Liver (tissue), 9 donors: ENCODE results near the gene TRAFD1. TPM values are rescaled to one million over a fixed set of nuclear protein-coding genes. Genes with fewer than 3 reads are reported as not detected.

Source experiments
- DNase-seq: peaks from one replicate; pipeline ENCODE4 v3.0.0-alpha.2; 2017; ENCODE audit warnings: low spot score
- H3K27ac ChIP-seq, 2 donors: one replicate each; pipeline ENCODE4 v1.7.0; 2013; ENCODE audit warnings: inconsistent platforms in 2 of 2, low read length in 2 of 2, control low read depth in 1 of 2, low read depth in 1 of 2, mild to moderate bottlenecking in 1 of 2
- H3K27me3 ChIP-seq, 4 donors: one replicate each; pipeline versions ENCODE4 v1.6.1 to v1.7.0; 2013; ENCODE audit warnings: low read length in 3 of 4, inconsistent platforms in 1 of 4, mild to moderate bottlenecking in 1 of 4, moderate library complexity in 1 of 4; ENCODE audit not compliant: control insufficient read depth in 4 of 4, insufficient read depth in 4 of 4
- H3K36me3 ChIP-seq, 4 donors: one replicate each; pipeline versions ENCODE4 v1.6.1 to v1.7.0; 2013; ENCODE audit warnings: low read length in 3 of 4, mild to moderate bottlenecking in 3 of 4, low read depth in 1 of 4, moderate library complexity in 1 of 4; ENCODE audit not compliant: control insufficient read depth in 4 of 4, insufficient read depth in 3 of 4
- H3K4me1 ChIP-seq, 4 donors: one replicate each; pipeline versions ENCODE4 v1.6.1 to v1.7.0; 2013; ENCODE audit warnings: low read length in 3 of 4, mild to moderate bottlenecking in 3 of 4, moderate library complexity in 1 of 4; ENCODE audit not compliant: control insufficient read depth in 4 of 4, insufficient read depth in 4 of 4
- H3K4me3 ChIP-seq, 3 donors: one replicate each; pipeline versions ENCODE4 v1.6.1 to v1.7.0; 2013; ENCODE audit warnings: low read length in 3 of 3, control low read depth in 1 of 3, low read depth in 1 of 3, mild to moderate bottlenecking in 1 of 3
- H3K9ac ChIP-seq, 2 donors: one replicate each; pipeline ENCODE4 v1.7.0; 2013; ENCODE audit warnings: low read length in 2 of 2, mild to moderate bottlenecking in 2 of 2, moderate library complexity in 2 of 2, control low read depth in 1 of 2, low read depth in 1 of 2
- H3K9me3 ChIP-seq, 4 donors: one replicate each; pipeline versions ENCODE4 v1.6.1 to v1.7.0; 2013; ENCODE audit warnings: low read length in 3 of 4; ENCODE audit not compliant: control insufficient read depth in 4 of 4
- ATF3 ChIP-seq: IDR thresholded peaks from 2 replicates; pipeline ENCODE4 v1.6.1; 2016; ENCODE audit warnings: antibody characterized with exemption
- CTCF ChIP-seq: fragments of 150-350 bp; IDR thresholded peaks from 2 replicates; pipeline ENCODE4 v1.5.1; 2017; ENCODE audit warnings: improper control_type of control experiment, low read depth, low read length; ENCODE audit not compliant: missing input control
- EGR1 ChIP-seq, 2 donors: IDR thresholded peaks; 2 replicates each; pipeline ENCODE4 v1.6.1; 2016 to 2018; ENCODE audit warnings: antibody characterized with exemption in 2 of 2, low read depth in 2 of 2
- FOXA1 ChIP-seq: IDR thresholded peaks from 2 replicates; pipeline ENCODE4 v1.6.1; 2016; ENCODE audit warnings: antibody characterized with exemption
- FOXA2 ChIP-seq: IDR thresholded peaks from 2 replicates; pipeline ENCODE4 v1.6.1; 2016; ENCODE audit warnings: antibody characterized with exemption
- GABPA ChIP-seq, 2 donors: IDR thresholded peaks in 1 of 2; conservative IDR thresholded peaks in 1 of 2; 2 replicates each; pipeline ENCODE4 v1.6.1; 2016; ENCODE audit warnings: antibody characterized with exemption in 2 of 2, mild to moderate bottlenecking in 1 of 2, moderate library complexity in 1 of 2
- HNF4A ChIP-seq, 2 donors: conservative IDR thresholded peaks; 2 replicates each; pipeline ENCODE4 v1.6.1; 2016; ENCODE audit warnings: antibody characterized with exemption in 2 of 2, mild to moderate bottlenecking in 2 of 2
- HNF4G ChIP-seq: IDR thresholded peaks from 2 replicates; pipeline ENCODE4 v1.6.1; 2016; ENCODE audit warnings: antibody characterized with exemption
- JUND ChIP-seq, 2 donors: IDR thresholded peaks; 2 replicates each; pipeline ENCODE4 v1.6.1; 2016; ENCODE audit warnings: antibody characterized with exemption in 2 of 2
- MAX ChIP-seq: IDR thresholded peaks from 2 replicates; pipeline ENCODE4 v1.6.1; 2016; ENCODE audit warnings: antibody characterized with exemption
- NR2F2 ChIP-seq: IDR thresholded peaks from 2 replicates; pipeline ENCODE4 v1.6.1; 2016; ENCODE audit warnings: antibody characterized with exemption
- RAD21 ChIP-seq, 2 donors: IDR thresholded peaks; 2 replicates each; pipeline ENCODE4 v1.6.1; 2016; ENCODE audit warnings: antibody characterized with exemption in 2 of 2, mild to moderate bottlenecking in 2 of 2
- REST ChIP-seq: IDR thresholded peaks from 2 replicates; pipeline ENCODE4 v1.6.1; 2016; ENCODE audit warnings: antibody characterized with exemption, mild to moderate bottlenecking
- RXRA ChIP-seq, 2 donors: IDR thresholded peaks; 2 replicates each; pipeline ENCODE4 v1.6.1; 2017 to 2018; ENCODE audit warnings: antibody characterized with exemption in 2 of 2, mild to moderate bottlenecking in 1 of 2
- SP1 ChIP-seq: IDR thresholded peaks from 2 replicates; pipeline ENCODE4 v1.6.1; 2018; ENCODE audit warnings: antibody characterized with exemption, mild to moderate bottlenecking
- TAF1 ChIP-seq: conservative IDR thresholded peaks from 2 replicates; pipeline ENCODE4 v1.6.1; 2016; ENCODE audit warnings: antibody characterized with exemption, mild to moderate bottlenecking
- YY1 ChIP-seq: IDR thresholded peaks from 2 replicates; pipeline ENCODE4 v1.6.1; 2016; ENCODE audit warnings: antibody characterized with exemption, mild to moderate bottlenecking
- ZBTB33 ChIP-seq: IDR thresholded peaks from 2 replicates; pipeline ENCODE4 v1.6.1; 2016; ENCODE audit warnings: antibody characterized with exemption
- WGBS: extraction: QIAGEN DNeasy Blood & Tissue Kit; methylation state at CpG from one replicate; pipeline ENCODE4 v1.1.7; 2013; 5-methylcytosine and 5-hydroxymethylcytosine counted together
- polyA plus RNA-seq, 2 donors: library from polyadenylated mRNA; stranded (reverse) in 1 of 2; unstranded in 1 of 2; fragments of 200-250 nt in 1 of 2; fragments of >200 nt in 1 of 2; fragmentation: Nextera tagmentation in 1 of 2; extraction: Ambion mirVana in 1 of 2; gene quantifications; one replicate each; pipeline versions ENCODE4 v1.2.1 to v1.2.3, GENCODE V29; 2013 to 2015
- total RNA-seq, 2 donors: library from RNA; depleted of rRNA; stranded (reverse); fragments of >200 nt; gene quantifications; one replicate each; pipeline ENCODE4 v1.2.3, GENCODE V29; 2014
- donor health status: healthy.
- donor health status: healthy.
- donor health status: healthy.
- donor health status: healthy.
- donor health status: healthy.

Gene TRAFD1
- total and polyA plus RNA-seq, 4 donors: 7.0 to 19.3 (median 13.2) TPM

- Histone ChIP-seq H3K4me1 (peaks cover 8 to 21% (median 13%) of the 10 kb centered on the region in 4 donors), H3K36me3 (no peaks in the 10 kb centered on the region), H3K4me3 (no peak overlapping the region), H3K27me3 (no peaks in the 10 kb centered on the region), H3K9ac (no peak overlapping the region), H3K27ac (no peak overlapping the region), H3K9me3 (no peaks in the 10 kb centered on the region)
- WGBS: 1% methylated on average over 1 of the region's 1 CpG
- DNase-seq: no peak
- TF ChIP-seq YY1 (no peak), HNF4A (conservative IDR thresholded peaks at IDR 0.05) (no peak), RXRA (IDR thresholded peaks at IDR 0.05) (no peak), SP1 (no peak), GABPA (IDR thresholded peaks at IDR 0.05 in 1 of 2, conservative IDR thresholded peaks at IDR 0.05 in 1 of 2) (no peak), CTCF (no peak), FOXA1 (no peak), REST (no peak)
These were observed 476 bp upstream of the TRAFD1 start for GRCh38 chr12:112124918-112125249.

- H3K9me3 ChIP-seq: no peaks in the 10 kb centered on the region
- no peak for DNase-seq
- 6% methylated on average over 25 of the region's 25 CpGs for WGBS
These were observed 659 bp downstream of the TRAFD1 start for GRCh38 chr12:112126000-112126438.

More at GRCh38 chr12:112126000-112126438, 659 bp downstream of the TRAFD1 start:
- Histone ChIP-seq H3K27me3 (no peaks in the 10 kb centered on the region), H3K36me3 (no peaks in the 10 kb centered on the region), H3K4me1 (peaks cover 14 to 31% (median 18%) of the 10 kb centered on the region in 4 donors), H3K27ac (peak overlapping the region; percentile 85), H3K9ac (peak overlapping the region; percentile 81 to 90), H3K4me3 (peak overlapping the region; percentile 69 to 90 (median 88))
- no peak for TF ChIP-seq CTCF
- TF ChIP-seq TAF1: no peak
- TF ChIP-seq REST: no peak
- TF ChIP-seq FOXA2: no peak
- TF ChIP-seq EGR1 (IDR thresholded peaks at IDR 0.05; ENCODE audit: low read depth in 2 of 2): no peak
- TF ChIP-seq JUND (IDR thresholded peaks at IDR 0.05): no peak
- no peak for TF ChIP-seq HNF4G
- TF ChIP-seq FOXA1: no peak
- no peak for TF ChIP-seq RAD21 (IDR thresholded peaks at IDR 0.05)
- TF ChIP-seq SP1: no peak
- TF ChIP-seq NR2F2: no peak
- no peak for TF ChIP-seq RXRA (IDR thresholded peaks at IDR 0.05)
- TF ChIP-seq ATF3: no peak
- no peak for TF ChIP-seq HNF4A (conservative IDR thresholded peaks at IDR 0.05)
- no peak for TF ChIP-seq YY1
- no peak for TF ChIP-seq MAX
- TF ChIP-seq ZBTB33: no peak
- no peak for TF ChIP-seq GABPA (IDR thresholded peaks at IDR 0.05 in 1 of 2, conservative IDR thresholded peaks at IDR 0.05 in 1 of 2)
